ENCODE measurements around the gene NSFL1C. TPM values are rescaled to one million over a fixed set of nuclear protein-coding genes. Genes with fewer than 3 reads are reported as not detected.

NSFL1C gene
- polyA plus RNA-seq, 1 of the 3 experiments (the other 2 are of a cell fraction) = 45.9 TPM

GRCh38 chr20:1484438-1485116 lies 17.9 kb upstream of the NSFL1C start (continued):
- TF ChIP-seq MAX (IDR thresholded peaks at IDR 0.05; ENCODE audit: low read depth) (no peak), TAF1 (IDR thresholded peaks at IDR 0.05; ENCODE audit: borderline replicate concordance, low read depth, low read length) (no peak), ELF1 (IDR thresholded peaks at IDR 0.05) (no peak), USF2 (IDR thresholded peaks at IDR 0.05; ENCODE audit: borderline replicate concordance, low read depth, low read length) (no peak), FOXJ3 (CRISPR knock-in tag; IDR thresholded peaks at IDR 0.05) (no peak), PBX3 (IDR thresholded peaks at IDR 0.05) (no peak), MXI1 (IDR thresholded peaks at IDR 0.05; ENCODE audit: low read depth, low read length) (no peak)

- H3K27me3 ChIP-seq (ENCODE audit: insufficient read depth) = no peaks in the 10 kb centered on the region
- H3F3A ChIP-seq (replicated peaks; ENCODE audit: insufficient read depth) = no peaks in the 10 kb centered on the region
- peaks cover 0 to 8% of the 10 kb centered on the region in 2 experiments; a peak in 1 of 4 replicates for H3K4me1 ChIP-seq (ENCODE audit: control insufficient read depth in 1 of 2, insufficient read depth in 2 of 2, low read depth in 1 of 2, low read length in 1 of 2)
- ChIA-PET POLR2A (no interaction called here), CTCF (interaction anchor here (2.6 kb wide), 1 partner anchor 13 kb away, joined by 9 read pairs; the partner anchor contains the start of gene NSFL1C)
- no peak overlapping the region for H3K4me2 ChIP-seq
- no peaks in the 10 kb centered on the region for H3K79me2 ChIP-seq (ENCODE audit: insufficient read depth)
- WGBS (ENCODE audit: low lambda C conversion rate) = 34% methylated on average over 8 of the region's 9 CpGs
- no peak overlapping the region for H3K4me3 ChIP-seq (ENCODE audit: low read depth in 2 of 2, low read length in 1 of 2)
- no peaks in the 10 kb centered on the region for H3K36me3 ChIP-seq (replicated peaks in 1 of 2; ENCODE audit: control insufficient read depth in 1 of 2, insufficient read depth in 2 of 2, low read length in 1 of 2)
- no peaks in the 10 kb centered on the region for H4K20me1 ChIP-seq (ENCODE audit: insufficient read depth)
- no peak for DNase-seq
- H3K27ac ChIP-seq (ENCODE audit: low read depth in 2 of 2, low read length in 1 of 2) = no peak overlapping the region
- H3K9me2 ChIP-seq = no peaks in the 10 kb centered on the region
- no peak overlapping the region for H3K9ac ChIP-seq
- no peak overlapping the region for H2AFZ ChIP-seq (ENCODE audit: low read depth)
- no peaks in the 10 kb centered on the region for H3K9me3 ChIP-seq
- TF ChIP-seq RCOR1 (IDR thresholded peaks at IDR 0.05; ENCODE audit: low read length) (no peak), FOSL2 (IDR thresholded peaks at IDR 0.05; ENCODE audit: borderline replicate concordance, low read depth) (no peak), CHD2 (IDR thresholded peaks at IDR 0.05; ENCODE audit: low read length, partially characterized antibody) (no peak), IRF3 (IDR thresholded peaks at IDR 0.05; ENCODE audit: low read depth, low read length) (no peak), USF2 (IDR thresholded peaks at IDR 0.05; ENCODE audit: borderline replicate concordance, low read depth, low read length) (no peak), FOXJ3 (CRISPR knock-in tag; IDR thresholded peaks at IDR 0.05) (no peak), POLR2AphosphoS5 (IDR thresholded peaks at IDR 0.05; ENCODE audit: low read depth, low read length) (no peak), MXI1 (IDR thresholded peaks at IDR 0.05; ENCODE audit: low read depth, low read length) (no peak), FOXM1 (IDR thresholded peaks at IDR 0.05; ENCODE audit: low read depth) (no peak), ELF1 (IDR thresholded peaks at IDR 0.05) (no peak), JUND (IDR thresholded peaks at IDR 0.05) (no peak), SIN3A (IDR thresholded peaks at IDR 0.05; ENCODE audit: borderline replicate concordance, low read depth, low read length) (no peak), TAF1 (IDR thresholded peaks at IDR 0.05; ENCODE audit: borderline replicate concordance, low read depth, low read length) (no peak), NRF1 (IDR thresholded peaks at IDR 0.05; ENCODE audit: low read depth, low read length) (no peak), RXRA (IDR thresholded peaks at IDR 0.05; ENCODE audit: borderline replicate concordance, low read depth) (no peak), TCF12 (IDR thresholded peaks at IDR 0.05) (no peak), PBX3 (IDR thresholded peaks at IDR 0.05) (no peak), EZH2phosphoT487 (IDR thresholded peaks at IDR 0.05; ENCODE audit: borderline replicate concordance, low read depth) (no peak), ZBTB33 (IDR thresholded peaks at IDR 0.05; ENCODE audit: borderline replicate concordance, low read depth) (no peak)
Observed at GRCh38 chr20:1479831-1480595, 13.4 kb upstream of the NSFL1C start.
